ENCODE results near the gene PROS1.

GRCh38 chr3:93973131-93974126 is at the start of gene PROS1:
- no peak for TF ChIP-seq CTCF (IDR thresholded peaks at IDR 0.05; ENCODE audit: low read depth, low read length)
- TF ChIP-seq POLR2A (IDR thresholded peaks at IDR 0.05; ENCODE audit: extremely low read depth, insufficient read length): no peak

All from NB4 (cell line).